Stimulated activated CD8-positive, alpha-beta memory T cell treated with anti-CD3 and anti-CD28 coated beads, Interleukin-15, amount 100 ng/mL, for 48 hours (primary cell): ENCODE results near the gene PCNX2.

Source experiments
- DNase-seq, 2 donors: peaks; one replicate each; pipeline ENCODE4 v3.0.0-alpha.2; 2020; ENCODE audit warnings: low read depth in 2 of 2

The PCNX2 gene

DNA sequence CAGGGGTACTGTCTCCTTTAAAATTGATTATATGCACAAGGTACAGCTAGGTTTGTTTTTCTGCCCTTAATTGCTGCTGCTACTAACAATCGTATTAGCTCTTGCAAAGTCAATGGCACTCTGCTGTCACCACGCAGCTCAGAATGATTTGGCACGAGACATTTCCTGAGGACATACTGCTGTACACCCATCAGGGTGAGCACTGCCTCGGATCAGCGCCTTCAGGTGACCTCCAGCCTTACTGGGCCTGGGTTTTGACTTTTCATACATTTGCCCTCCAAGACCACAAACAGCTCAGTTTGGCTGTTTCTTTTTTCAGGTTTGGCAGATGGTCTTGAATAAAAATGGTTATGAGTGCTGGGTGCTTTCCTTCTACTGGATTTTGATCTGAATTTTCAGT, 234.3 kb downstream of the PCNX2 start:
- no peak for DNase-seq

- no peak for DNase-seq
Measured at GRCh38 chr1:233060461-233060994, 235.0 kb downstream of the PCNX2 start.

- DNase-seq: no peak
Measured at GRCh38 chr1:233057836-233058235, 237.7 kb downstream of the PCNX2 start.

- no peak for DNase-seq
Measured at GRCh38 chr1:233055879-233056641, 239.5 kb downstream of the PCNX2 start.

GRCh38 chr1:233045588-233045987, 249.9 kb downstream of the PCNX2 start:
- no peak for DNase-seq

GRCh38 chr1:233042834-233043233, 252.7 kb downstream of the PCNX2 start:
- no peak for DNase-seq

- no peak for DNase-seq
Measured at GRCh38 chr1:233040494-233040893, 255.0 kb downstream of the PCNX2 start.

GRCh38 chr1:233038581-233038980, 256.9 kb downstream of the PCNX2 start:
- no peak for DNase-seq

DNA sequence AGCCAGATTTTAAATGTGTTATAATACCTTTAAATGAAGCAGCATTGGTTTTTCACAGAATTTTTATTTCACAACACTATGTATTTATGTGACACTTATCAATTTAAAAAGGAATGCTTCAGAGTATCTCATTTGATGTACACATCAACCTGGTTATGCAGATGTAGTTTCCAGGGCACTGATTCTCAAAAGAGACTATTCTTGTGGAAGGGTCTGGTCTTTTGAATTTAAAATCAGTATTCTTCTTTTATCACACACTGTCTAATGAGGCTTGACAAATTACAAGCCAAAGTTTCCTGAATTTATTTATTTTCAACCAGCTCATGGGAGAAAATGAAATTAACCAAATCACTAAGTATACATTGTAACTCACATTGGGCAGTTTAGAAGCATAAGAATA, 257.7 kb downstream of the PCNX2 start:
- no peak for DNase-seq

- no peak for DNase-seq
Measured at GRCh38 chr1:233034836-233035235, 260.7 kb downstream of the PCNX2 start.

- DNase-seq: no peak
Measured at GRCh38 chr1:233033361-233033760, 262.2 kb downstream of the PCNX2 start.

DNA sequence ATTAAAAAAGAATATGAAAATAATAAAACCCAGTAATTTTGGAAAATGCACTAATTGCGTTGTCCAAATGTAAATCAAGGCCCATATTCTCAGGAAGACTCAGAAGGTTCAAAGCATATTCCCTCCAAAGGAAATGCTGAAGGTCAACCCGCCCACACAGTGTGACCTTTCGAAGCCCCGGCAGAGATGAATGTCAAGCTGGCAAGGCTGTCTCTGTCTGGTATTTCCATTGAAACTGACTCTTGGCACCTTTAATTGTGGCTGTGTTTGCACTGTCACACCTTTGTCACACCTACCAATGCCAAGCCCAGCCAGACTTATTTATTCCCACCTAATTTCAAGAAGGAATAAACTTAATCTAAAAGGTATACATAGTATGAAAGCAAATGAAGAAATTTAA, 262.6 kb downstream of the PCNX2 start:
- DNase-seq: no peak

DNA sequence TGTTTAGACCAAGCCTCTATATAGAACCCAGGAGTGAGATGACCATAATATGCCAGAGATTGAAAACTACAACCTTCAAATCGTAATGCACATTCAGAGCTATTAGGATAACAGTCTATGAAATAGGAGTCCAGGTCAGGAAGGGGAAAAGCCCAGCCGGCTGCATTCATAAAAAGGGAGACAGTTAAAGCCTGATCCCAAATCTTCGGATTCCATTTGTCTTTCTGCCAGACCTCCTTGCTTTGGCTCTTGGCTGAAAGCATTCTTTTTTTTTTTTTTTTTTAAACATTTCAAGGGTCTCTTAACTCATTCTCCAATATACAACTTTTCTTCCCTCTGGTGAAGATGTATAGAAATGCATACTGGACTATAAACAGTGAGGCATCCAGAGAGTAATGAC, 264.0 kb downstream of the PCNX2 start:
- no peak for DNase-seq

GRCh38 chr1:233027046-233027445, 268.5 kb downstream of the PCNX2 start:
- no peak for DNase-seq

DNA sequence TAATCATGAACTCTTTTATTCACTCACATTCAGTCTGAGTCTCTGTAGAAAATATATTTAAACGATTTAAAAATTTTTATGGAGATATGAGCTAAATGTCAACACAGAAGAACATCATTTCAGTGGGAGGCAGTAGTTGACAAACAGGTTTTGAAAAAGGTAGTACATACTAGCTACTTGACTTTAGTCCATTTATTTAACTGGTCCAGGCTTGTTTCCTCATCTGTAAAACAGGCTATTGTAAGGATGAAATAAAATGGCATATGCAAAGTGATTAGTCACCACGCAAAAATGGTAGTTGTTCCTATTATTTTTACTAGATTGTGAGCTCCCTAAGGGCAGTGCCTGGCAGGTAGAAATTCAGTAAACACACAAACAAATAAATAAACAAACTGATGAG, 270.0 kb downstream of the PCNX2 start:
- DNase-seq: no peak

DNA sequence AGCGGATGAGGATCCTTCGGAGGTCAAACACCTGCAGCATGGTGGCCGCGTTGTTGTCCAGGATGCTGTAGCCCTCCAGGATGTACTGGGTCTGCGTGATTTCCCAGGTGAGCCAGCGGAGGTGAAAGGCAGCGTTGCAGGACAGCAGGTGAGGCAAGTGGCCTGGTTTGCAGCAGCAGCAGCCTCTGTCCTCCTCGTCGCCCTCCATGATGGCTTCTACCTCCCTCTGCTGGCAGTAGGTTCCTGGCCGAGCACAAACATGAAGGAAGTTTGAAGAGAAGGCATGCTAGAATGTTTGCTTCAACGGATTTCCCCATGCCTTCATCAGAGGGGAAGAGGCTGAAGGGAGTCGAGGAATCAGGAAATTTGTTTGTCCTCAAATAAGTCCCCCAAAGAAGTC, 270.4 kb downstream of the PCNX2 start:
- DNase-seq: no peak

GRCh38 chr1:233024199-233024598, 271.3 kb downstream of the PCNX2 start:
- DNase-seq: no peak

GRCh38 chr1:233022246-233022645, 273.3 kb downstream of the PCNX2 start:
- DNase-seq: no peak

- DNase-seq: no peak
Measured at GRCh38 chr1:233020426-233020825, 275.1 kb downstream of the PCNX2 start.

DNA sequence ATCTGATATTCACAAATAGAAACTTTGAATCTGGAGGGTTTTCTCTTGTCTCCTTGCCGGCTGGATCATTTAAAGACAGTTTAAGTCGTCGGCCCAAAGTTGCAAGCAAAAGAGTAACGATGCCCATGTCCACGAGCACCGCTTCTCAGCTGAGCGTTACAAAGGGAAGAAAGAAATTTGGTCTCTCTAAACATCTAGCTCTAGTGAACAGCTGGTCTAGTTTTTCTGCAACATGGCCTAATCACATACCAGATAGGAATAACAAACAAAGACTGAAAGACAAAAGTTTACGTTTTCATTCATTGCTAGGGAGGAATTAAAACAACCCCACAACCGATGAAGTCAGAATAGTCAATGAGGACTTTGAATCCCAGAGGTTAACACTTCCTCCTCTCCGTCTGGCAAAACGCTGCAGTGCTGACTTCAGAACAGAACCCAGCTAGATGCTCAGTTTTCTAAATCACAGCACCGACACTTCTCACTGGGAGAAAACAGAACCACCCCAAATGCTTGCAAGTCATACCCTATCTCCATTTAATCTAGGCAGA, 275.7 kb downstream of the PCNX2 start:
- no peak for DNase-seq

DNA sequence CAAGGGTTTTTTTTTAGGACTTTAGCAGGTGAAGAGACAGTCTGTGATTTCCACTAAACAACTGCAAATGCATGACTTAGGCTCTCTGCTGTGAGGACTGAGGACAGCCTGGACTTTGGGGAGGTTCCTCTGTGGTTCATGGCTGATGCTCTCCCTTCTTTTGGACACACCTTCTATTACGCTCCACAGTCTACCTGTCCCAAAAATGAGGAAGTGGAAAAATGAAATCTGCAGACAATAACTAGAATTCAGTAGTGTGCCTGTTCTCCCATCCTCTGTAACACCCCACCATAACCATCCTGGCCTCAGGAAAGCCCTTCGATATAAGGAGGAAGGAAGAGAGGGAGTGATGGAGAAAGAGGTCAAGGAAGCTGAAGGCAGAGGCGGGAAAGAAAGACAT, 276.4 kb downstream of the PCNX2 start:
- DNase-seq: no peak

GRCh38 chr1:233016798-233017197, 278.7 kb downstream of the PCNX2 start:
- no peak for DNase-seq

DNA sequence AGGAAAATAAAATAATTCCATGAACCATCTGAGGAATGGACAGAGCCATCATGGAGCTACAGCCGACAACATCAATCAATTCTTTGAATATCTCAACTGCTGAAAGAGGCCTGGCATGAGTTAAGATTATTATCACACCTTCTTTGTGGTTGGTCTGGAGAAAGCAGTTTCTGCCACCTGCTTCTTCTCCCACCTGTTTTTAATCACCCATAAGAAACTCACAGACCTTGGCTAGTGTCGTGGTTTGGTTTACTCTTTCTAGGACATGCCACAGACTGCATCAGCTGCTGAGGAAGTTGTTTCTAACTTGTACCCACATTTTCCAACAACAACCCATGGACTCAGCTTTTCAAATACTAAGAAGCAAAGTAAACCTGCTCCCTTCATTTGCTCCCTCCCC, 279.6 kb downstream of the PCNX2 start:
- no peak for DNase-seq

GRCh38 chr1:233012021-233012420, 283.5 kb downstream of the PCNX2 start:
- no peak for DNase-seq
